ENCODE data around the gene SDK2.

SDK2 gene

GRCh38 chr17:73609758-73610157 lies 34.5 kb downstream of the SDK2 start:
- DNase-seq (ENCODE audit: low spot score), result no peak

GRCh38 chr17:73609060-73609459 lies 35.2 kb downstream of the SDK2 start:
- DNase-seq (ENCODE audit: low spot score), result no peak

GRCh38 chr17:73605444-73605843 lies 38.8 kb downstream of the SDK2 start:
- no peak for DNase-seq (ENCODE audit: low spot score)

- DNase-seq (ENCODE audit: low spot score), result no peak
These were observed 39.8 kb downstream of the SDK2 start for GRCh38 chr17:73604476-73604875.

GRCh38 chr17:73603971-73604370 lies 40.3 kb downstream of the SDK2 start:
- no peak for DNase-seq (ENCODE audit: low spot score)

- peak; percentile 74 for DNase-seq (ENCODE audit: low spot score)
These were observed 44.0 kb downstream of the SDK2 start for GRCh38 chr17:73600103-73600871.

- no peak for DNase-seq (ENCODE audit: low spot score)
These were observed 44.6 kb downstream of the SDK2 start for GRCh38 chr17:73599599-73599998.

- DNase-seq (ENCODE audit: low spot score), result no peak
These were observed 46.0 kb downstream of the SDK2 start for GRCh38 chr17:73598212-73598611.

- DNase-seq (ENCODE audit: low spot score), result no peak
These were observed 48.3 kb downstream of the SDK2 start for GRCh38 chr17:73595931-73596330.

- DNase-seq (ENCODE audit: low spot score), result peak; percentile 78
These were observed 48.8 kb downstream of the SDK2 start for GRCh38 chr17:73595479-73595878.

- no peak for DNase-seq (ENCODE audit: low spot score)
These were observed 49.2 kb downstream of the SDK2 start for GRCh38 chr17:73595068-73595467.

- no peak for DNase-seq (ENCODE audit: low spot score)
These were observed 49.6 kb downstream of the SDK2 start for GRCh38 chr17:73594598-73594997.

- no peak for DNase-seq (ENCODE audit: low spot score)
These were observed 50.2 kb downstream of the SDK2 start for GRCh38 chr17:73594025-73594424.

- no peak for DNase-seq (ENCODE audit: low spot score)
These were observed 50.8 kb downstream of the SDK2 start for GRCh38 chr17:73593249-73593965.

GRCh38 chr17:73592501-73592961 lies 51.7 kb downstream of the SDK2 start:
- no peak for DNase-seq (ENCODE audit: low spot score)

GRCh38 chr17:73592079-73592415 lies 52.2 kb downstream of the SDK2 start:
- no peak for DNase-seq (ENCODE audit: low spot score)

- no peak for DNase-seq (ENCODE audit: low spot score)
These were observed 52.8 kb downstream of the SDK2 start for GRCh38 chr17:73591296-73592078.

GRCh38 chr17:73589363-73589980 lies 54.8 kb downstream of the SDK2 start:
- no peak for DNase-seq (ENCODE audit: low spot score)

- DNase-seq (ENCODE audit: low spot score), result no peak
These were observed 55.4 kb downstream of the SDK2 start for GRCh38 chr17:73588891-73589290.

- DNase-seq (ENCODE audit: low spot score), result no peak
These were observed 55.9 kb downstream of the SDK2 start for GRCh38 chr17:73588301-73588846.

- DNase-seq (ENCODE audit: low spot score), result no peak
These were observed 57.2 kb downstream of the SDK2 start for GRCh38 chr17:73586921-73587602.
